Endodermal cell (in vitro differentiated cells): ENCODE measurements around the gene ADM. TPM values are rescaled to one million over a fixed set of nuclear protein-coding genes. Genes with fewer than 3 reads are reported as not detected.

Experiments used
- DNase-seq: peaks from one replicate; pipeline ENCODE4 v3.0.0-alpha.2; 2017
- H3K27ac ChIP-seq: 2 replicates; pipeline ENCODE4 v1.5.1; 2013; ENCODE audit warnings: mild to moderate bottlenecking, low read depth, low read length, moderate library complexity
- H3K27me3 ChIP-seq: 2 replicates; pipeline ENCODE4 v1.6.1; 2013; ENCODE audit warnings: mild to moderate bottlenecking, low read length, moderate library complexity; ENCODE audit not compliant: insufficient read depth, control insufficient read depth, poor library complexity, severe bottlenecking
- H3K36me3 ChIP-seq: 2 replicates; pipeline ENCODE4 v1.7.0; 2013; ENCODE audit warnings: mild to moderate bottlenecking, low read length, moderate library complexity; ENCODE audit not compliant: control insufficient read depth, insufficient read depth
- H3K4me1 ChIP-seq: one replicate; pipeline ENCODE4 v1.7.0; 2013; ENCODE audit warnings: low read length; ENCODE audit not compliant: control insufficient read depth, insufficient read depth
- H3K4me3 ChIP-seq: 2 replicates; pipeline ENCODE4 v1.5.1; 2013; ENCODE audit warnings: mild to moderate bottlenecking, low read length, moderate library complexity
- H3K9ac ChIP-seq: 2 replicates; pipeline ENCODE4 v1.6.1; 2013; ENCODE audit warnings: mild to moderate bottlenecking, low read length, moderate library complexity; ENCODE audit not compliant: poor library complexity, severe bottlenecking; ENCODE audit errors: extremely low read depth
- H3K9me3 ChIP-seq: 2 replicates; pipeline ENCODE4 v1.6.1; 2013; ENCODE audit warnings: mild to moderate bottlenecking, low read length, moderate library complexity; ENCODE audit not compliant: control insufficient read depth
- H3K27ac Mint-ChIP-seq: 2 replicates; pipeline ENCODE4 v1.8.0; 2020; ENCODE audit warnings: mixed read lengths
- H3K27me3 Mint-ChIP-seq: 2 replicates; pipeline ENCODE4 v1.8.0; 2021; ENCODE audit warnings: mild to moderate bottlenecking, mixed read lengths; ENCODE audit not compliant: insufficient read depth
- H3K36me3 Mint-ChIP-seq: 2 replicates; pipeline ENCODE4 v1.8.0; 2020; ENCODE audit warnings: low read depth, mixed read lengths
- H3K4me1 Mint-ChIP-seq: 2 replicates; pipeline ENCODE4 v1.8.0; 2020; ENCODE audit warnings: mixed read lengths
- H3K4me3 Mint-ChIP-seq: 2 replicates; pipeline ENCODE4 v1.8.0; 2020; ENCODE audit warnings: mild to moderate bottlenecking, moderate library complexity, mixed read lengths
- H3K9me3 Mint-ChIP-seq: 2 replicates; pipeline ENCODE4 v1.8.0; 2020; ENCODE audit warnings: mild to moderate bottlenecking, mixed read lengths
- WGBS, 2 experiments: methylation state at CpG; one replicate each; pipeline versions ENCODE4 v1.1.5 to v1.1.7; 2013; ENCODE audit warnings: missing lambda C conversion rate in 2 of 2, mixed read lengths in 1 of 2; ENCODE audit not compliant: insufficient coverage in 1 of 2, insufficient read length in 1 of 2; 5-methylcytosine and 5-hydroxymethylcytosine counted together
- total RNA-seq, 2 donors: library from RNA; stranded (reverse); fragmentation: NEBNext Ultra II Directional in 1 of 2; extraction: Animal tissue kit (Norgen Biotek cat#: 25700) in 1 of 2; gene quantifications; 2 replicates in 1 of 2; 3 replicates in 1 of 2; pipeline ENCODE4 v1.2.1, GENCODE V29; 2021
- TF ChIP-seq, protein P1 (sequence below): fragments of 200-600 bp; sonication (generic); conservative IDR thresholded peaks from 2 replicates; pipeline ENCODE4 v1.5.0; 2021; ENCODE audit warnings: antibody characterized with exemption, mild to moderate bottlenecking

ADM gene
- total RNA-seq, 2 donors from 2014 or later, result 20.6 to 35.5 TPM

DNA sequence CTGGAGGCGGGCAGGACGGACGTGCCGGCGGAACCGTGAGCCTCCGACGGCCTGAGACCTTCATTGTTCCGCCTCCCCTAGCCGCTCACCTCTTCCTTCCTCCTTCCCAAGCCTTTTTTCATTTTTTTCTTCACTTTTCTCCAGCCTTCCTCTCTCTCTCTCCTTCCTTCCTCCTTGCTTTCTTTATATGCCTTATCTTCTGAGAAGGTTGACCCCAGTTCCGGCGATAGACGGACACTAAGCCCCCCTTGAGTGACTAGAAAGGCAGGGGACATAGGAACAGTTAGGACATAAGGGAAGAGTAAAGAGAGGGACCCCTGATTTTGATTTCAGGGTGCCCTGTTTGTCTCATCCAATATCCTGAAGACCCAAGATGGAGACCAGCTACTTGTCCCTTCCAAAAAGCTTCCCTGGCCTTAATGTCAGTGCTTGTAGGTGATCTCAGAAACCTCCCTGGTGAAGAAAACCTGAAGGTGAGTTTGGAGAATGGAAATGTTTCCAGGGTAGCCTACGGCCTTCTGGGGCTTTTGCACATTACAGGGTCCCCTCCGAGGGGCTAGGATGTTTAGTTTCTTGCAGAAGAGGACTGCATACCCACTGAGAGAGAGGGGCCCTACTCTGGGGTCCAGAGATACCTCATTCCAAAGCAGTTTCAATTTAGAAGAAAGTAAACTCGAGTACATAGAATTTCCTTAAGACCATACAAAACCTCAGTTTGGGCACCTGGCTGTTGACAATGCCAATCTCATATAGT, 3.5 kb downstream of the ADM start:
- TF ChIP-seq, protein P1, sequence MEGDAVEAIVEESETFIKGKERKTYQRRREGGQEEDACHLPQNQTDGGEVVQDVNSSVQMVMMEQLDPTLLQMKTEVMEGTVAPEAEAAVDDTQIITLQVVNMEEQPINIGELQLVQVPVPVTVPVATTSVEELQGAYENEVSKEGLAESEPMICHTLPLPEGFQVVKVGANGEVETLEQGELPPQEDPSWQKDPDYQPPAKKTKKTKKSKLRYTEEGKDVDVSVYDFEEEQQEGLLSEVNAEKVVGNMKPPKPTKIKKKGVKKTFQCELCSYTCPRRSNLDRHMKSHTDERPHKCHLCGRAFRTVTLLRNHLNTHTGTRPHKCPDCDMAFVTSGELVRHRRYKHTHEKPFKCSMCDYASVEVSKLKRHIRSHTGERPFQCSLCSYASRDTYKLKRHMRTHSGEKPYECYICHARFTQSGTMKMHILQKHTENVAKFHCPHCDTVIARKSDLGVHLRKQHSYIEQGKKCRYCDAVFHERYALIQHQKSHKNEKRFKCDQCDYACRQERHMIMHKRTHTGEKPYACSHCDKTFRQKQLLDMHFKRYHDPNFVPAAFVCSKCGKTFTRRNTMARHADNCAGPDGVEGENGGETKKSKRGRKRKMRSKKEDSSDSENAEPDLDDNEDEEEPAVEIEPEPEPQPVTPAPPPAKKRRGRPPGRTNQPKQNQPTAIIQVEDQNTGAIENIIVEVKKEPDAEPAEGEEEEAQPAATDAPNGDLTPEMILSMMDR, result peak; percentile 38

DNA sequence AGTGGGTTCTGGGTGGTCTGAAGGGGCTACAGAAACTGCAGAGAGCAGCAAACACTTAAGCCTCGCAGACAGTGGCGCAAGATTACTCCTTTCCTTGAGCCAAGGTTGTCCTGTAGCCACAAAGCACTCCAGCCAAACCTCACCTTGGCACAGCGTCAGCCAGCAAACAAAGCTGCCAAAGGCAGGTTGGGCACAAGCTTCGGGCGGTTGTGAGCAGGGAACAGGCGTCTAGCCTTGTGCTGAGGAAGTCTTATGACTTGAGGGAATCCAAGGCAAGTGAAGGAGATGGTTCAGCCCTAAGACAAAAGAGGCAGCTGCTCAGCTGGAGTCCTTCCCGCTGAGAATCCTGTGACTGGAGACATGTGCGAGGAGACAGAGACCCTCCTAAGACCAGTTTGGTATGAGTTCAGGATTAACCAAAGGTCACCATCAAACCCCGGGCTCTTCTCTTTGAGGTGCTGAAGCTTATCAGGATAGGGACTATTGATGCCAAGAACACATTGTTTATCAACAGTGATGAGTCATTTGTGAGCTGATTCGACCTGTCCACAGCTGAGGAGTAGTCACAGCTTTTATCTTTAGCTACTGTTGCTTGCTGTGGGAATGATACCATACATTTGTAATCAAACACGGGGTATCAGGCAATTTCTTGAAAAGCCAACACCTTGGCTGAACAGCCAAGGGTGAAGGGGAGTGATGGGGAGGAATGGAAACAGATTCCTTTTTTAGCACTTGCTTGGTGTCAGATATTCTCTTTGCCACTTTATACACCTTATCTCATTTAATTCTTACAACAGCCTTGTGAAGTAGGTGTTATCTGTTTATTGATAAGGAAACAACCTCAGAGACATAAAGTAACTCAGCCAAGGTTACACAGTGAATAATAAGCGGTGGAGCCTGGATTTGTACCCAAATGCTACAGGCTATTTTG, 4.6 kb downstream of the ADM start:
- Mint-ChIP-seq H3K27ac (no peak overlapping the region), H3K36me3 (peaks cover 2% of the 10 kb centered on the region), H3K27me3 (peaks cover 79% of the 10 kb centered on the region), H3K4me3 (peak overlapping the region; percentile 71), H3K4me1 (peaks cover 30% of the 10 kb centered on the region), H3K9me3 (peaks cover 3% of the 10 kb centered on the region)
- WGBS, 2 experiments, result 46 to 53% methylated on average over 11 to 12 of the region's 12 CpGs
- DNase-seq, result peak; percentile 90
- TF ChIP-seq, protein P1, result no peak
- Histone ChIP-seq H3K9ac (peak overlapping the region; percentile 92), H3K4me1 (no peaks in the 10 kb centered on the region), H3K27ac (no peak overlapping the region), H3K27me3 (peaks cover 47% of the 10 kb centered on the region), H3K4me3 (peak overlapping the region; percentile 93), H3K36me3 (peaks cover 25% of the 10 kb centered on the region), H3K9me3 (peaks cover 16% of the 10 kb centered on the region)

More for the DNA sequence above, 3.5 kb downstream of the ADM start:
- peaks cover 53% of the 10 kb centered on the region for H3K27me3 ChIP-seq
- peaks cover 3% of the 10 kb centered on the region for H3K9me3 Mint-ChIP-seq
- no peaks in the 10 kb centered on the region for H3K4me1 ChIP-seq
- H3K27me3 Mint-ChIP-seq, result peaks cover 78% of the 10 kb centered on the region
- H3K9ac ChIP-seq, result peak overlapping the region; percentile 92
- peaks cover 35% of the 10 kb centered on the region for H3K4me1 Mint-ChIP-seq
- H3K27ac Mint-ChIP-seq, result peak overlapping the region; percentile 23
- H3K9me3 ChIP-seq, result peaks cover 16% of the 10 kb centered on the region
- 28 to 30% methylated on average over 14 to 16 of the region's 16 CpGs for WGBS, 2 experiments
- peaks cover 25% of the 10 kb centered on the region for H3K36me3 ChIP-seq
- H3K27ac ChIP-seq, result no peak overlapping the region
- H3K4me3 ChIP-seq, result peak overlapping the region; percentile 93
- peaks cover 2% of the 10 kb centered on the region for H3K36me3 Mint-ChIP-seq
- peak overlapping the region; percentile 71 for H3K4me3 Mint-ChIP-seq
- peak; percentile 46 for DNase-seq

DNA sequence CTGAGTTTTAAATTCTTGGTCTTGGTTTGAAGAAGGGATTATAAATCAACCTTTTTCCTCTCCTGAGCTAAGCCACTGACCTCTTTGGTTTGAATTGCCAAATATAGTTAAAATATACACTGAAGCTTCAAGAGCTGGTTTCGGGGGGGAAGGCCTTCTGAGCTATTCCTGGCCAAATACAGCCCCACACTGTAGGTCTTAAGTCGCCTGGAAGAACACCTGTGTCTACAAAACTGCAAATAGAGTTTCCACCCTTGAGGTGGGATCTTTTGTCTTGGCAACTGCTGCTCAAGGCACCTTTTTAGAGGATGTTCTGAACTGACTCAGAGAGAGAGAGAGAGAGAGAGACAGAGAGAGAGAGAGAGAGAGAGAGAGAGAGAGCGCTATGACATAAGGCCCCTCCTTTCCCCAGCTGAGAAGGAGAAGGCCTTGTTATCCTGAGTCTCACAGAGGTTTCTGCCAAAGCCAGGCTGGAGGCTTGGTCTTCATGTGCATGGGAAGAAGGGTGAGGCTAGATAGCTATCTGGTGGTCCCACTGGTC, 5.5 kb downstream of the ADM start:
- Histone ChIP-seq H3K4me3 (peak overlapping the region; percentile 15), H3K27ac (no peak overlapping the region), H3K27me3 (peaks cover 51% of the 10 kb centered on the region), H3K36me3 (peaks cover 25% of the 10 kb centered on the region), H3K4me1 (no peaks in the 10 kb centered on the region), H3K9me3 (peaks cover 16% of the 10 kb centered on the region), H3K9ac (peak overlapping the region; percentile 31)
- TF ChIP-seq, protein P1, result no peak
- Mint-ChIP-seq H3K9me3 (peaks cover 3% of the 10 kb centered on the region), H3K27me3 (peaks cover 83% of the 10 kb centered on the region), H3K4me1 (peaks cover 30% of the 10 kb centered on the region), H3K4me3 (no peak overlapping the region), H3K36me3 (peaks cover 2% of the 10 kb centered on the region), H3K27ac (no peak overlapping the region)
- WGBS, 2 experiments, result 64 to 83% methylated on average over 2 to 3 of the region's 3 CpGs
- DNase-seq, result peak; percentile 53
